D721Med (cell line): Measurements from ENCODE around the gene ANKRD31.

Experiments used
- DNase-seq: peaks from one replicate; pipeline ENCODE4 v3.0.0; 2011; ENCODE audit warnings: low spot score; ENCODE audit not compliant: insufficient read length
- FAIRE-seq: peaks from 2 replicates; lab custom pipeline; 2011; peaks lifted over from hg19 to GRCh38; lab: Jason Lieb, UNC
- TF ChIP-seq, protein P1 (sequence below): IDR thresholded peaks from 2 replicates; pipeline ENCODE4 v1.5.1; 2012; ENCODE audit warnings: mild to moderate bottlenecking, control low read depth; ENCODE audit not compliant: insufficient read depth; ENCODE audit errors: missing control alignments

ANKRD31 gene

GRCh38 chr5:75200776-75201175, 35.9 kb downstream of the ANKRD31 start:
- TF ChIP-seq, protein P1, sequence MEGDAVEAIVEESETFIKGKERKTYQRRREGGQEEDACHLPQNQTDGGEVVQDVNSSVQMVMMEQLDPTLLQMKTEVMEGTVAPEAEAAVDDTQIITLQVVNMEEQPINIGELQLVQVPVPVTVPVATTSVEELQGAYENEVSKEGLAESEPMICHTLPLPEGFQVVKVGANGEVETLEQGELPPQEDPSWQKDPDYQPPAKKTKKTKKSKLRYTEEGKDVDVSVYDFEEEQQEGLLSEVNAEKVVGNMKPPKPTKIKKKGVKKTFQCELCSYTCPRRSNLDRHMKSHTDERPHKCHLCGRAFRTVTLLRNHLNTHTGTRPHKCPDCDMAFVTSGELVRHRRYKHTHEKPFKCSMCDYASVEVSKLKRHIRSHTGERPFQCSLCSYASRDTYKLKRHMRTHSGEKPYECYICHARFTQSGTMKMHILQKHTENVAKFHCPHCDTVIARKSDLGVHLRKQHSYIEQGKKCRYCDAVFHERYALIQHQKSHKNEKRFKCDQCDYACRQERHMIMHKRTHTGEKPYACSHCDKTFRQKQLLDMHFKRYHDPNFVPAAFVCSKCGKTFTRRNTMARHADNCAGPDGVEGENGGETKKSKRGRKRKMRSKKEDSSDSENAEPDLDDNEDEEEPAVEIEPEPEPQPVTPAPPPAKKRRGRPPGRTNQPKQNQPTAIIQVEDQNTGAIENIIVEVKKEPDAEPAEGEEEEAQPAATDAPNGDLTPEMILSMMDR = no peak
- FAIRE-seq (no peak), DNase-seq (no peak)

- FAIRE-seq (no peak), DNase-seq (no peak)
- TF ChIP-seq, protein P1 = no peak
Measured at GRCh38 chr5:75199946-75200345, 36.7 kb downstream of the ANKRD31 start.

- TF ChIP-seq, protein P1 = no peak
- FAIRE-seq (no peak), DNase-seq (no peak)
Measured at GRCh38 chr5:75199071-75199470, 37.6 kb downstream of the ANKRD31 start.

DNA sequence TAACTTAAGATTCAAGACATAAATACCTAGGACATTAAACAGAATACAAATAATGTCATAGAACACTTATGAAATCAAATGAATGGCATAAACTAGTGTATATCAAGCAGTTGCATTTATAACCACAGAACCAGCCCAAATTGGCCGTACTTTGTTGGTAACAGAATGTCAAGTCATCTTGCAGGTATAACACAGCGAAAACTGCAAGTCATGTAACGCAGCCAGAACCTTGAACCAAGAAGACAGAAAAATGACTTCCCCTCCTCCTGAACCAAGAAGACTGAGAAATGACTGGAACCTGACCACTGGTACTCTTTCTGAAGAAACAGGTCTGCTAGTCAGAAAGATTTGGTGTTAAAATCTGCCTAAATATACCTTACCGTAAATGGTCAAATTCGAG, 38.9 kb downstream of the ANKRD31 start:
- FAIRE-seq (no peak), DNase-seq (no peak)
- TF ChIP-seq, protein P1 = no peak

DNA sequence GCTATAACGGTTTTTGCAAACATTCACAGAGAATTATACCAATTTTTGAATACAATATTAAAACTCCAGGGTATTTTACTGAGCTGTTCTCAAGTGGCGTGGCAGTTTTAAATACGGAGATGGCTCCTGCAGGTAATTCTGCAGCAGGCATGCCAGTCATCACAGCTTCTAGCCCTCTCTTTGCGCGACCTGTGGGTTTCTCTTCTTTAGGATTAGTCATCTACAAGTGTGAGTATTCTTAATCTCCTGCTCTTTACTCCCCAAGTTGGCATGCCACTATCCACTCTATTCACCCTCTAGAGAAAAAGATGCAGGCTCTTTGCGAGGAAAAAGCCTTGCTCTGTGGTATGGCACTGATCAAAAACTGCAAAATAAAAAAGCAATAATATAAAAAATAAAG, 43.9 kb downstream of the ANKRD31 start:
- TF ChIP-seq, protein P1 = no peak
- FAIRE-seq (no peak), DNase-seq (no peak)

DNA sequence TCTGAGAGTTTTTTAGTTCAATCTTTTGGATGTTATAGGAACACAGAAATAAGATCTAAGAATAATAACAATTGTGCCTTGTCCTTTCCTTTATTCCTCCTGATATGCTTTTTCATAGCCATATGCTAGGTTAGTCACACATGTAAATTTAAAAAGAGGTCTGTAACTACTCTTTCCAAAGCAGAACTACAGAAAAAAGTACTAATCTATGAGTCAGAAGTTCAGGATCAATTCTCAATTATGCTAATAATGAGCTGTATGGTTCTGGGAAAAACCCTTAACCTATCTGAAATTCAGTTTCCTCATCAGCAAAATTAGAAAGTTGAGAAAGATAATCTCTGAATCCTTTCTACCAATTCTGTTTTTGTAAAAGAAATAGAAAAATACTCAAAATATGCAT, 44.4 kb downstream of the ANKRD31 start:
- TF ChIP-seq, protein P1 = no peak
- no peak for FAIRE-seq

DNA sequence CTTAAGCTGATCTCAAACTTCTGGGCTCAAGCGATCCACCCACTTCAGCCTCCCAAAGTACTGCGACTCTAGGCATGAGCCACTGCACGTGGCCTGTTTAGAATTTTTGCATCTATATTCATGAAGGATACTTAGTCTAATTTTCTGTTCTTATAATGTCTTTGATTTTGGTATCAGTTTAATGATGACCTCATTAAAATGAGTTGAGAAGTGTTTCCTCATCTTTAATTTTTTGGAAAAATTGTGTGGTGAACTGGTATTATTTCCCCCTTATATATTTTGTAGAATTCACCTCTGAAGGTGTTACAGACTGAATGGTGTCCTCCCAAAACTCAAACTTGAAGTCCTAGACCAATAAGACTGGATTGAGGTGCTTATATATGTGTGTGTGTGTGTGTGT, 46.5 kb downstream of the ANKRD31 start:
- DNase-seq (no peak), FAIRE-seq (no peak)
- TF ChIP-seq, protein P1 = no peak

More for the DNA sequence above, 44.4 kb downstream of the ANKRD31 start:
- no peak for DNase-seq
